NCI-H82 treated with DMSO at 0.1 percent for 48 hours (cell line): ENCODE results near the gene IFFO2.
A peak's percentile ranks its signal among the peaks of the same experiment; 100 is the strongest.

Source experiments
- DNase-seq: peaks from one replicate; lab custom pipeline; 2025; ENCODE audit not compliant: unreplicated experiment; lab: John Stamatoyannopoulos, UW

IFFO2 gene

GRCh38 chr1:18956193-18957135 is at the start of gene IFFO2:
Gene IFFO2 (minus strand): TSS chr1:18956676. CDS start chr1:18956332, 344 bp downstream.
- DNase-seq: peak; percentile 77

GRCh38 chr1:19006000-19006399 is 49.5 kb upstream of the IFFO2 start:
- no peak for DNase-seq

GRCh38 chr1:19003371-19004290 is 47.2 kb upstream of the IFFO2 start:
- no peak for DNase-seq

GRCh38 chr1:19000065-19000464 is 43.6 kb upstream of the IFFO2 start:
- no peak for DNase-seq

GRCh38 chr1:18999359-18999758 is 42.9 kb upstream of the IFFO2 start:
- no peak for DNase-seq

- DNase-seq: no peak
Observed at GRCh38 chr1:18998016-18998724, 41.7 kb upstream of the IFFO2 start.

- no peak for DNase-seq
Observed at GRCh38 chr1:18997508-18997907, 41.0 kb upstream of the IFFO2 start.

GRCh38 chr1:18996548-18997177 is 40.2 kb upstream of the IFFO2 start:
- no peak for DNase-seq

- no peak for DNase-seq
Observed at GRCh38 chr1:18994381-18994780, 37.9 kb upstream of the IFFO2 start.

GRCh38 chr1:18992646-18993045 is 36.2 kb upstream of the IFFO2 start:
- no peak for DNase-seq

- DNase-seq: no peak
Observed at GRCh38 chr1:18991585-18991984, 35.1 kb upstream of the IFFO2 start.

GRCh38 chr1:18989896-18990295 is 33.4 kb upstream of the IFFO2 start:
- DNase-seq: no peak

- DNase-seq: no peak
Observed at GRCh38 chr1:18989176-18989799, 32.8 kb upstream of the IFFO2 start.

- DNase-seq: no peak
Observed at GRCh38 chr1:18981242-18981641, 24.8 kb upstream of the IFFO2 start.

- no peak for DNase-seq
Observed at GRCh38 chr1:18978706-18979105, 22.2 kb upstream of the IFFO2 start.

- DNase-seq: no peak
Observed at GRCh38 chr1:18977428-18977827, 21.0 kb upstream of the IFFO2 start.

GRCh38 chr1:18976096-18976495 is 19.6 kb upstream of the IFFO2 start:
- DNase-seq: no peak

GRCh38 chr1:18974606-18975005 is 18.1 kb upstream of the IFFO2 start:
- no peak for DNase-seq

GRCh38 chr1:18974005-18974404 is 17.5 kb upstream of the IFFO2 start:
- DNase-seq: no peak

GRCh38 chr1:18973446-18973955 is 17.0 kb upstream of the IFFO2 start:
- no peak for DNase-seq
